Activated naive CD8-positive, alpha-beta T cell treated with anti-CD3 and anti-CD28 coated beads for 36 hours (primary cell): Measurements from ENCODE around the gene RABGGTA. TPM values are rescaled to one million over a fixed set of nuclear protein-coding genes. Genes with fewer than 3 reads are reported as not detected.
A peak's percentile ranks its signal among the peaks of the same experiment; 100 is the strongest.

Experiments used
- DNase-seq: peaks from one replicate; pipeline ENCODE4 v3.0.0; 2021
- H3K27ac Mint-ChIP-seq: one replicate; pipeline ENCODE4 v1.8.0; 2022; ENCODE audit warnings: mild to moderate bottlenecking, moderate library complexity, mixed read lengths
- H3K27me3 Mint-ChIP-seq: one replicate; pipeline ENCODE4 v1.8.0; 2022; ENCODE audit warnings: mild to moderate bottlenecking, mixed read lengths
- H3K36me3 Mint-ChIP-seq: one replicate; pipeline ENCODE4 v1.8.0; 2021; ENCODE audit warnings: mild to moderate bottlenecking, mixed read lengths
- H3K4me1 Mint-ChIP-seq: one replicate; pipeline ENCODE4 v1.8.0; 2021; ENCODE audit warnings: mixed read lengths
- H3K4me3 Mint-ChIP-seq: one replicate; pipeline ENCODE4 v1.8.0; 2022; ENCODE audit warnings: mild to moderate bottlenecking, moderate library complexity, mixed read lengths
- H3K9me3 Mint-ChIP-seq: one replicate; pipeline ENCODE4 v1.8.0; 2022; ENCODE audit warnings: mixed read lengths
- total RNA-seq, 2 experiments: library from RNA; stranded (reverse); gene quantifications; one replicate each; pipeline ENCODE4 v1.2.3, GENCODE V29; 2021

Gene RABGGTA
- total RNA-seq, 2 experiments from 2014 or later, result 34.5 to 36.1 TPM

DNA sequence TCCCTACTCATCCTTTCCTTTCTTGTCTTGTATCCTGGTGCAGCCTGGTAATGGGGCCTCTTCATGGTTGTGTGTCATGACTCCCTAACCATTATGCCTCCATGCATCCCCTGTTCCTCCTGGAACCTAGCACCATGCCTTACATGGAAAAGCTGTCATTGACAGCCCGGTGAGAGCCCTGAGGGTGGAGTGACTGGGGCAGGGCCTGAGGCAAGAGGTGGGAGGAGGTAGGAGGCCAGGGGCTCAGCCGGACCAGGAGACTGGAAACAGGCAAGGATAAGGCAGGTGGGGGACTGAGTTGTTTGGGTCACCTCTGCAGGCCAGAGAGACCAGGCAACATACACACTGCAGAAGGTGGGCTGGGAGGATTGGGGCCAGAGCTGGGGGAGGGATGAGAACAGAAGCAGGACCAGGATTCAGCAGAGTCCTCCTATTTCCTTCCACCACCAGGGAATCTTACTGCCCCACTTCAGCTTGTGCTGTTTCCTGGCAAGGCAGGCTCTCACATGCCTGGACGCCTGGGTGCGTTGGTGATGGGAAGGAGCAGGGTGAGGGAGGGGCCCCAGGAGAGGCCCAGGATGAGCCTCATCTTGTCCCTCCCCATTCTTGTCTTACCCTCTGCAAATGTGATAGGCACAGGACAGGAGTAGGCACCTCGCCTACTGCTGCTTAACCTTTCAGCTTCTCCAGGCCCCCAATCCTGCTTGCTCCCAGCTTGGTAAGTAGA is 38.3 kb upstream of the RABGGTA start, which contains the start of gene LTB4R2:
TSS of gene LTB4R2 (plus strand) at position 603 of the 727 bp plus-strand sequence. CDS start 525 bp downstream, outside the sequence.
- DNase-seq, result no peak
- Mint-ChIP-seq H3K4me1 (peaks cover 57% of the 10 kb centered on the region), H3K9me3 (no peaks in the 10 kb centered on the region), H3K36me3 (peaks cover 42% of the 10 kb centered on the region), H3K4me3 (peak within 1 kb of the TSS; percentile 73), H3K27ac (peak within 1 kb of the TSS; percentile 73), H3K27me3 (no peaks in the 10 kb centered on the region)

DNA sequence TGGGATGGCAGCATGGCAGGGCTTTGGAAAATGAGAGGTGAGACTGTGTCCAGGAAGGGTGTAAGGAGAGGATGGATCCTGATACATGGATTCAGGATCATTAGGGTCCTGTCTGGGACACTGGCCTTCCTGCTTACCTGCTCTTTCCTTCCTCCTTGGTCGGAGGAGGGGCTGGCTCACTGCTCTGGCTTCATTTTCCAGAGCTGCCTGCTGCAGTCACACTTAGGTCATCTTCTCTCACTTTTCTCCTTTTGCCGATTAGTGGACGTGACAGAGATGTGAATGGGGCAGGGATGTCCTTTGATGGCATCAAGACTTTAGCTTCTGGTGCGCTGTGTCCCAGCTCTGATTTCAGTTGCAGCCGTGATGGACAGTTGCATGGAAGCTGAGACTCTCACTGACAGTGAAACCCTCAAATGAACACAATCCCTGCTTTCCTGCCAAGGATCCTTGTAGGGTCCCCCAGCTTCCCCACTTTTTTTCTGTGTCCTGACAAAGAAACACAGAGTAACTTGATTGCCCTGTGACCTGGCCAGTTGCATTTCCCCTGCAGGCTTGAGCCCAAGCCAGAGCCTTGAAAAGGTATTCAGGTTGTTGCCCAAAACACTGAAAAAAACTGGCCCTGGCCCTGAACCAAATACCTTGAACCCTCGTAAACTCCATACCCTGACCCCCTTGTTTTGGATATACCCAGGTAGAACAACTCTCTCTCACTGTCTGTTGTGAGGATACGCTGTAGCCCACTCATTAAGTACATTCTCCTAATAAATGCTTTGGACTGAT is 37.1 kb upstream of the RABGGTA start:
- peaks cover 37% of the 10 kb centered on the region for H3K36me3 Mint-ChIP-seq
- H3K27me3 Mint-ChIP-seq, result no peaks in the 10 kb centered on the region
- peaks cover 45% of the 10 kb centered on the region for H3K4me1 Mint-ChIP-seq
- no peak for DNase-seq
- no peak overlapping the region for H3K4me3 Mint-ChIP-seq
- H3K27ac Mint-ChIP-seq, result no peak overlapping the region
- no peaks in the 10 kb centered on the region for H3K9me3 Mint-ChIP-seq

DNA sequence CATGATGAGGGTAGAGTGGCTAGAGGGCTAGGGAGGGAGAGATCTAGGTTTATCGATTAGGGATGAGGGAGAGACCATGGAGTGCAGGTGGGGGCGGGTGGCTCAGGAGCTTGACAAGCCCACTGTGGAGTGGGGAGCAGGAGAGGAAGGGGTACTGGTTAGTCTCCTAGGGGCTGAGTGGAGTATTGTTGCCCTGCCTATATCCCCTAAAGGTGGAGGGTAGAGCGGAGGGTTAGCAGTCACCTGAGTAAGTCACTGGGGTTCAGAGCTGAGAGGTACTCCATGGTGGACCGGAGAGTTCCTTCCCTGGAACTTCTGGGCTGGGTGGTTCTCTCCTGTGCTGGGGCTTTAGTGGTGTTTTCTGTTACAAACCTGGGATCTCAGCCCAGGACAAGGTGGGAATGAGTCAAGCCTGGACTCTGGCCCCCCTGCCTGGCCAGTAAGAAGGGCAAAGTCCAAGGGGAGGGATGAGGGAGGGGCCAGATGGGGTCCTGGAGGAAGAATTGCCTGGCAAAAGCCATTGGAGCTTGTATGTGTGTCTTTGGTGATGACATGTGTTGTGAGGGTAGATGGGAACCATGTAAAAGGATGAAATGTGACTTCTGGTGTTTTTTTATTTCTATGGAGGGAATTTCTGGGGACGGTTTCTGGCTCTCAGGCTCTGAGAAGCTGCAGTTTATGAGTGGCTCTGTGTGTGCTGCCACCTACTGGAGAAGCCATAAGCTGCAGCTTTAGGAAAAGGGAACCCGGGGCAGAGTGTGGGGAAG is 36.4 kb upstream of the RABGGTA start, which contains the start of gene CIDEB:
TSS of gene CIDEB (minus strand) at position 403 of the 767 bp plus-strand sequence. CDS start at position 284, 119 bp downstream.
- peak; percentile 46 for DNase-seq
- Mint-ChIP-seq H3K9me3 (no peaks in the 10 kb centered on the region), H3K27me3 (no peaks in the 10 kb centered on the region), H3K4me3 (no peak within 1 kb of the TSS), H3K36me3 (peaks cover 37% of the 10 kb centered on the region), H3K4me1 (peaks cover 38% of the 10 kb centered on the region), H3K27ac (peak within 1 kb of the TSS; percentile 47)

DNA sequence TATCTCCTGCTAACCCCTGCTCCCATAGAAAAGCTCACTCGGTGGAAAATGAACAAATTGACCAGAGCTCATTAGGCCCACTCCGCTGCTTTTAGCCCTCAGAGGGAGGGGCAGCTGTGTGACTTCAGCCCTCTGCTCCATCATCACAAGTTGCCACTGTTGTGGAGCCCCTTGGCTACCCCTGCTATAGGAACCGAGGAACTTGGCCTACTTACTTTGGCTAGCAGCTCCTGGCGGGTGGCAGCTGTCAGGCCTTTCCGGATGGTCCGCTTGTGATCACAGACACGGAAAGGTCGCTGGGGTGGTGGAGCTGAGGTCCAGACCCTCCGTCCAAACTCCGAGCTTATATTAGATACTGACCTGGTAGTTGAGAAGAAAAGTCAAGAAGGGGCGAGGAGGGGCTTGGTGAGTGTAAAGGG is 35.8 kb upstream of the RABGGTA start:
- peaks cover 35% of the 10 kb centered on the region for H3K4me1 Mint-ChIP-seq
- no peaks in the 10 kb centered on the region for H3K27me3 Mint-ChIP-seq
- peak overlapping the region; percentile 47 for H3K27ac Mint-ChIP-seq
- DNase-seq, result no peak
- H3K36me3 Mint-ChIP-seq, result peaks cover 34% of the 10 kb centered on the region
- no peaks in the 10 kb centered on the region for H3K9me3 Mint-ChIP-seq
- no peak overlapping the region for H3K4me3 Mint-ChIP-seq

DNA sequence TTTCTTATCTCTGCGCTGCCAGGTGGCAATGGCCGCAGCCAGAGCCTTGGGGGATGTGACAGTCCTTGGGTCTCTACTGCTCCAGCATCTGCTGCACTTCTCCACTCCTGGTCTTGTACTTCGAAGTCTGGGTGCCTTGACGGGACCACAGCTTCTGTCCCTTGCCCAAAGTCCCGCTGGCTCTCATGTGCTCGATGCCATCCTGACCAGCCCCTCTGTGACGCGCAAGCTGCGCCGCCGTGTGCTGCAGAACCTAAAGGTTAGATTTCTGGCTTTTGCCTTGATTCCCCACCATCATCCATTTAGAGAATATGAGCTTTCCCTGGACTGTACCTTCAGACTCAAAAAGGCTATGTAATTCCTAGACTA is 32.6 kb upstream of the RABGGTA start:
- Mint-ChIP-seq H3K36me3 (peaks cover 33% of the 10 kb centered on the region), H3K9me3 (no peaks in the 10 kb centered on the region), H3K4me3 (no peak overlapping the region), H3K27ac (no peak overlapping the region), H3K27me3 (no peaks in the 10 kb centered on the region), H3K4me1 (peaks cover 37% of the 10 kb centered on the region)
- no peak for DNase-seq

DNA sequence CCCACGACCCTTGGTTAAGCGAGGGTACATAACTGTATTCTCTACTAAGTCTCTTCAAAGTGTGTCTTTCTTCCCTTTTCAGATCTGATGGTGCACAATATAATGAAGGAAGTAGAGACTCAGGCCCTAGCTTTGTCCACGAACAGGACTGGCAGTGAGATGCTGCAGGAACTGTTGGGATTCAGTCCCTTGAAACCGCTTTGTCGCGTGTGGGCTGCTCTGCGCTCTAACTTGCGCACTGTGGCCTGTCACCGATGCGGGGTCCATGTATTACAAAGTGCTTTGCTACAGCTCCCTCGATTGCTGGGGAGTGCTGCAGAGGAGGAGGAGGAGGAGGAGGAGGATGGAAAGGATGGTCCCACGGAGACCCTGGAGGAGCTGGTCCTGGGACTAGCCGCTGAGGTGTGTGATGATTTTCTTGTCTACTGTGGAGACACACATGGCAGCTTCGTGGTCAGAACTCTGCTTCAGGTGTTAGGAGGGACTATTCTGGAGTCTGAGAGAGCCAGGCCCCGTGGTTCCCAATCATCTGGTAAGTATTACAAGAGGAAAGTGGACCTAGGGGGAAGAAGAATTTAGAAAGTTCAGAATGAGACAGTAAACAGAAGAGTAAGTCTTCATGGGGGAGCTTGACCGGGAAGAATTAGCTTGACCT is 29.1 kb upstream of the RABGGTA start:
- Mint-ChIP-seq H3K27me3 (no peaks in the 10 kb centered on the region), H3K9me3 (no peaks in the 10 kb centered on the region)

DNA sequence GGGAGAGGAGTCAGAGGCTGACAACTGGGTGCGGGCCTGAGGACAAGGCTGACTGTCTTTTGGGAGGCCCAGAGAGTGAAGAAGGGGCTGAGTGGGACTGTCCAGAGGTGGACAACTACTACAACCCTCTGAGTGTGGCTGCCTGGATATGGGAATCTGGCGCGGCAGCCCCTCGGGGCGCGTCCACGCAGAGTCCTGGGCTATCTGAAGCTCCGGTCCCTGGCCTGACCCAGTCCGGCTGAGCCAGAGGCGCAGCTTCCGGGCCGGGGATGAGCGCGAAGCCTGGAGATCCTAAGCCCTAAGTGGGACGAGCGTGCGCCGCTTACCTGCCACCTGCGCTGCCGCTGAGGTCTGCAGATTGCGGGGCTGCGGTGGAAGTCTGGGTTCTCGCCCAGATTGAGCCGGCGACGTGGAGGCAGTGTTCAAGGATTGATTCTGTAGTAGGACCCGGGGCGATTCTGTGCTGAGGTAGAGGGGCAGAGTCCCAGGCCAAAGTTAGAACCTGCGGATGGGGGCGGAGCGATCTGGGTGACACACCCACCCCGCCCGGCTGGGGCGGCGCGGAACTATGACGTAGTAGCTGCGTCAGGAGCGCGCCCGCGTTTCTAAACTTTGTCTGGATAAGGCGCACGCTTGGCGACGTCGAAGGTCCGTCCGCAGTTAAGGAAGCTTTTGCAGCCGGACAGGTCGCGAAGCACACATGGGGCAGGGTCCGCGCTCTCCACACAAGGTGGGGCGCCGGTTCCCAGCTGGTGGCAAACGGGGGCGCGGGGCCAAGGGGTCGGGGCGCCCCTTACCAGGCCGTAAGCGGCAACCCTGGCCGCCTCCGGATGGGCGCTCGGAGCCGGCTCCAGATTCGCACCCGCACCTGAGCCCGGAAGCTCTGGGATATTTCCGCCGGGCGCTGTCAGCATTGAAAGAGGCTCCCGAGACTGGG is 28.1 kb upstream of the RABGGTA start, which contains the start of the genes DHRS1 and NOP9:
TSS of gene DHRS1 (minus strand) at position 526 of the 937 bp plus-strand sequence. CDS start 674 bp downstream, outside the sequence.
TSS of gene NOP9 (plus strand) at position 596 of the 937 bp plus-strand sequence. CDS start at position 701, 105 bp downstream.
- Mint-ChIP-seq H3K4me1 (peaks cover 46% of the 10 kb centered on the region), H3K36me3 (peaks cover 29% of the 10 kb centered on the region)

More for the DNA sequence above, 29.1 kb upstream of the RABGGTA start:
- Mint-ChIP-seq H3K4me1 (peaks cover 46% of the 10 kb centered on the region), H3K27ac (peak overlapping the region; percentile 91), H3K4me3 (peak overlapping the region; percentile 89), H3K36me3 (peaks cover 29% of the 10 kb centered on the region)
- no peak for DNase-seq

DNA sequence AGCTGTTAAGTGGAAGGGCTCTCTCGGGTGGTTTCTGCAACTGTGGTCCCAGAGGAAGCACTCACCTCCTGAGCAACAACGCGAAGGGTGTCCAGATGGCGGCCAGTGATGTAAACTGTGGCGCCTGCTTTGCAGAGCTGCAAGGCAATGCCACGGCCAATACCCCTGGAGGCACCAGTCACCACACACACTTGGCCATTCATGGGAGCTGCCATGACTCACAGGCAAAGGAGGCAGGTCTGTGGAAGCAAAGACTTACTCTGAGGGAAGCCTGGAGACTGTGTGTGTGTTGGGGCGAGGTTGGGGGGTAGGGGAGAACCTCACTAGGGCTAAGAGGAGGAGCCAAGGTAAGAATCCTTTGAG is 27.5 kb upstream of the RABGGTA start:
- Mint-ChIP-seq H3K27ac (peak overlapping the region; percentile 91), H3K36me3 (peaks cover 26% of the 10 kb centered on the region), H3K4me3 (peak overlapping the region; percentile 89), H3K4me1 (peaks cover 46% of the 10 kb centered on the region), H3K9me3 (no peaks in the 10 kb centered on the region), H3K27me3 (no peaks in the 10 kb centered on the region)
- peak; percentile 22 for DNase-seq

More for the DNA sequence above, 28.1 kb upstream of the RABGGTA start, which contains the start of the genes DHRS1 and NOP9:
- Mint-ChIP-seq H3K27me3 (no peaks in the 10 kb centered on the region), H3K27ac (peak within 1 kb of the TSS; percentile 91), H3K4me3 (peak within 1 kb of the TSS; percentile 89), H3K9me3 (no peaks in the 10 kb centered on the region)
- peak; percentile 90 for DNase-seq

DNA sequence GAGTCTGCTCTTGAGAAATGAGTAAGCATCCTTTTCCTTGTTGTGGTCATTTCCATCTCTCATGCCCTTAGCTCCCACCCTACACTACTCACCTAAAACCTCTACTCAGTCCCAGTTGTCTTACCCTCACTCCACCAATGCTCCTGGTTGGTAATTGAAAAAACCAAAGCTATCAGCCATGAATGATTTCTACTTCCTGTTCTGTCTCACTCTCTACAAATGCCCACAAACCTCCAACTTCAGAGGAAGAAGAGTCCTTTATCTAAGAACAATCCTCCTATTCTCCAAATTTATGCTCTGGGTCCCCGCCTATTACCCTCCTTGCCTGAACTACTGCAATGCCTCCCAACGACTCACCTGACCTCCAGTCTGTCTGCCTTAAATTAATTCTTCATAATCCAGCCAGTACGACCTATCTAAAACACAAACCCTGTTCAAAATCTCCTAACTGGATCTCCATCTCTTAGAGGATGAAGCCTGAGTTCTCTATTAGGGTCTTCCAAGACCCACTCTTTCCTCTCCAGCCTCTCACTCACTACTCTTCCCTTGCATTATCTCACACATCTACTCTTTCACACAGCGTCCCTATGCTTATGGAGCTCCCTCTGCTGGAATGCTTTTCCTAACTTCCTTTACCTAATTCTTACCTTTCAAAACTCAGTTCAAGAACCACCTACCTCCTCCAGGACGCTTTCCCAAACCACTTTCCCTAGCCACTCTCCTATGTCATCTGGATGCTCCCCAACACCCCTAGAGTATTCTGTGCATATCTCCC is 26.0 kb upstream of the RABGGTA start:
- Mint-ChIP-seq H3K36me3 (peaks cover 26% of the 10 kb centered on the region), H3K4me1 (peaks cover 43% of the 10 kb centered on the region), H3K4me3 (peak overlapping the region; percentile 5), H3K27me3 (no peaks in the 10 kb centered on the region), H3K27ac (peak overlapping the region; percentile 75), H3K9me3 (no peaks in the 10 kb centered on the region)
- no peak for DNase-seq

DNA sequence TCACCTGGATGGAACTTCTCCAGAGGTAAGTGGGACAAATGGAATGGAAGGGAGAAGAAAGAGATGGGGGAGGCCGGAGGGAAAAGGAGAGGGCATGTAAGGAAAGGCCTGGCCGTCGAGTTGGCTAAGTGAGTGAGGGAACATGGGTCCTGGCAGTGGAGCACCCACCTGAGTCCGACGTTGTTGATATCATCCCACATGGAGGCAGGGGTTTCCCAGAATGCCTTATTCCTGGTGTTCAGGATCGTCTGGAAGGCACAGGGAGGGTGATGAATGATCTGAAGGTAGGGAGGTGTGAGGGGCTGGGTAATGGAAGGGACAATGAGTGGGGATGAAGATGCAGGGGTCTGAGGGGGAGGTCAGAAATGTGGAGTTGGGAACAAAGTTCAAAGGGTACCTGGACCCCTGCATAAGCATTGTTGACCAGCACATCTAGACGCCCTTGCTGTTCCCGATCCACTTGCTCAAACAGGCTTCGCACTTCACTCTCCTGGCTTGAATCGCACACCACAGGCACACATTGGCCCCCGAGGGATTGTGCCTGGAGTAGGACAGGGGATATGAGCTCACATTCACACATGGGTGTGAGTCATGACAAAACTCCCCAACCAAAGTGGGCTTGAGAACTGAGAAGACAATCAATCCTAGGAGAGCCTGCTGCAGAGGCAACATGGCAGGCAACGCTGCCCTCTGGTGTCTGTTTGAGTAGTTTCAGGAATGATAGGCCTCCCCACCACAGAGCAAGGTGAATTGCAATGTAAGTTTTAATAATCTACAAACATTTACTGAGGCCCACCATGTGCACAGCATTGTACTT is 25.2 kb upstream of the RABGGTA start:
- peaks cover 47% of the 10 kb centered on the region for H3K4me1 Mint-ChIP-seq

DNA sequence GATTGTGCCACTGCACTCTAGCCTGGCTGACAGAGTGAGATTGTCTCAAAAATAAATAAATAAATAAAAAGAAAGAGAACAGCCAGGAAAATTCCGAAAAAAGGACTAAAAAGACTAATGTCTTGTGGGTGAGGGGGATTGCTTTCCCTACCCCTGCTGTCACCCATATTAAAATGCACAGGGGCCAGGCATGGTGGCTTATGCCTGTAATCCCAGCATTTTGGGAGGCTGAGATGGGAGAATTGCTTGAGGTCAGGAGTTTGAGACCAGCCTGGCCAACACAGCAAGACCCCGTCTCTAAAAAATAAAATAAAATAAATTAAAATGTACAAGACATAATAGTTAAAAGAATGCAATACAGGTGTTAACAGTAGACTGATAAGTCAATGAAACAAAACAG is 22.1 kb upstream of the RABGGTA start:
- no peak for DNase-seq
- H3K27ac Mint-ChIP-seq, result no peak overlapping the region
- H3K9me3 Mint-ChIP-seq, result no peaks in the 10 kb centered on the region
- H3K36me3 Mint-ChIP-seq, result peaks cover 29% of the 10 kb centered on the region
- H3K4me1 Mint-ChIP-seq, result peaks cover 49% of the 10 kb centered on the region
- no peaks in the 10 kb centered on the region for H3K27me3 Mint-ChIP-seq
- no peak overlapping the region for H3K4me3 Mint-ChIP-seq

More for the DNA sequence above, 25.2 kb upstream of the RABGGTA start:
- Mint-ChIP-seq H3K36me3 (peaks cover 19% of the 10 kb centered on the region), H3K27me3 (no peaks in the 10 kb centered on the region), H3K27ac (peak overlapping the region; percentile 75), H3K9me3 (no peaks in the 10 kb centered on the region), H3K4me3 (peak overlapping the region; percentile 6)
- peak; percentile 77 for DNase-seq

DNA sequence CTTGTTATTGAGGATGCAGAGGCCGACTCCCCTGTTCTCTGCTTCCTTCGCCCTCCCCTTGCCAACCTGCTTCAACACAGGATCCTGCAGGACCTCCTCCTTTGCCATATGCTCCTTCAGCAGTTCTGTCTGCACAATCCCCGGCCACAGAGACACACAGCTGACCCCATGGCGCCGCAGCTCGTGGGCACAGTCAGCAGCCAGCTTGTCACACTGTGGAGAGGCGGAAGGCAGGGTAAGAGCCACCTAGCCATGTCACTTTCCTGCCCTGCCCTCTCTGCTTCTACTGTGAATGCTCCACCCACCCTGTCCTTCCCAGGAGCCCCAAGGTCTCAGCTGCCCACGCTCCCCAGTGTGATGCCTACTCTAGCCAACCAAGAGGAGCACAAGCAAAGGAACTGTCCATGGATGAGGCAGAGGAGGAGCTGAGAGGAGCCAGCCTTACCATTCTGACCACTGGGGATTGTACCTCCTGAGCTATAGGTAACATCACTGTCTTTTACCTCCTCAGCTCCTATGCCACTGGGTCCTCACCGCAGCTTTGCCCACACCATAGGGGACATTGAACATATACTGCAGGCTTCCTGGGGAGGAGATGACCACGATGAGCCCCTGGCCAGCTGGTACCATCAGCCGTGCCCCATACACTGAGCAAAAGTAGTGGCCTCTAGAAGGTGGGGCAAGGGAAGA is 20.9 kb upstream of the RABGGTA start:
- Mint-ChIP-seq H3K27ac (no peak overlapping the region), H3K4me3 (no peak overlapping the region), H3K36me3 (peaks cover 37% of the 10 kb centered on the region), H3K4me1 (peaks cover 53% of the 10 kb centered on the region), H3K27me3 (no peaks in the 10 kb centered on the region), H3K9me3 (no peaks in the 10 kb centered on the region)
- no peak for DNase-seq
